ENCODE measurements around the gene VDAC1. TPM values are rescaled to one million over a fixed set of nuclear protein-coding genes. Genes with fewer than 3 reads are reported as not detected.
A peak's percentile ranks its signal among the peaks of the same experiment; 100 is the strongest.
"Not testable (repeated sequence)": the region's sequence is repeated elsewhere in the genome, so short reads cannot be mapped to it uniquely, and the experiment has no call there.

VDAC1 gene
- total RNA-seq, 1 donor from 2014 or later = 69.5 TPM

DNA sequence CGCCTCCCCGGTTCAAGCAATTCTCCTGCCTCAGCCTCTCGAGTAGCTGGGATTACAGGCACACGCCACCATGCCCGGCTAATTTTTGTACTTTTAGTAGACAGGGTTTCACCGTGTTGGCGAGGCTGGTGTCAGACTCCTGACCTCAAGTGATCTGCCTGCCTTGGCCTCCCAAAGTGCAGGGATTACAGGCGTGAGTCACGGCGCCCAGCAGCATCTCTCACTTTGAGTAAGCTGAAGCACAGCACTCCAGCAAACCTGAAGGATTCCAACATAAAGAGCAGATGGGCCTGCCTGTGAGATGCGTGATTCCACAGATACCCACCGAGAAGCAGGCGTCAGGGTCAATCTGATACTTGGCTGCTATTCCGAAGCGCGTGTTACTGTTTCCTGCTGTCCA, 29.2 kb downstream of the VDAC1 start:
- DNase-seq (ENCODE audit: low spot score); ATAC-seq; intact Hi-C loops (cut with DNase I): not testable (repeated sequence)

DNA sequence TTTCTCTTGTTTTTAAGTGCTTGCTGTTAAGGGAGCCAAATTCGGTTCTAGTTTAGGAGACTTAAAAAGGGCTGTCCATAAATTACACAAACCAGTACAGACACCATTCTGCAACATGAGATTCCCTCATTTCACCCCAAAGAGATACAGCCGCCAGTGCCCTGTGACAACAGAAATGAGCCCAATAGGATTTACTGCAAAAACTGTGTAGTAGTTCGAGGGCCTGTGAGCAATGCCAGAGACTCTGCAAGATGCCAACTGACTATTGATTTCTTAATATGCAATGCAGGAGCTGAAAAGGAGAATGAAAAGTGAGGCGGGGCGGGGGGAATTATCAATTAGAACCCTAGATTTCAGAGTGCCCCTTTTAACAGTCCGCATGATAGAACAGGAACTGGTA, 30.6 kb downstream of the VDAC1 start:
- intact Hi-C loops (cut with DNase I) = no loop called here
- no peak for DNase-seq (ENCODE audit: low spot score)
- ATAC-seq = no peak

DNA sequence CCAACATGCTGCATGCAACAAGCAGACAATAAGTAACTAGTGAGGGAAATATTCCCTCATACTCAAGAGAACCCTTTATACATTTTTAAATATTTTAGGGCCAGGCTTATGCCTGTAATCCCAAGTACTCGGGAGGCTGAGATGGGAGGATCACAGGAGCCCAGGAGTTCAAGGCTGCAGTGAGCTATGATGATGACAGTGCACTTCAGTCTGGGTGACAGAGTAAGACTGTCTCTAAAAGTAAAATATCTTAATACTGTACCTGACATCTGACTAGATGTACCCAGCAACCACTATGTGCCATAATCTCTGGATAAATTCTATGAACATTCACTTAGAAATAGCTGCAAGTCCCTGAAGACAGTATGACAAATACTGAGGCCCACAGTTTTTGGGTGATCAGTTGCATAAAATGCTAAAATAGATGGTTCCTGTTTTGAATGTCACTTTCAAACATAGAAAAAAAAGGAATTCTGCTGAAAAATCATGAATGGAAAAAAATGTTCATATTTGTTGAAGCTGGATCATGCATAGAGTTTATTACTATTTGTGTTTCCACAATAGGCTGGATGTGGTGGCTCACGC, 34.4 kb downstream of the VDAC1 start:
- intact Hi-C loops (cut with DNase I) = no loop called here

DNA sequence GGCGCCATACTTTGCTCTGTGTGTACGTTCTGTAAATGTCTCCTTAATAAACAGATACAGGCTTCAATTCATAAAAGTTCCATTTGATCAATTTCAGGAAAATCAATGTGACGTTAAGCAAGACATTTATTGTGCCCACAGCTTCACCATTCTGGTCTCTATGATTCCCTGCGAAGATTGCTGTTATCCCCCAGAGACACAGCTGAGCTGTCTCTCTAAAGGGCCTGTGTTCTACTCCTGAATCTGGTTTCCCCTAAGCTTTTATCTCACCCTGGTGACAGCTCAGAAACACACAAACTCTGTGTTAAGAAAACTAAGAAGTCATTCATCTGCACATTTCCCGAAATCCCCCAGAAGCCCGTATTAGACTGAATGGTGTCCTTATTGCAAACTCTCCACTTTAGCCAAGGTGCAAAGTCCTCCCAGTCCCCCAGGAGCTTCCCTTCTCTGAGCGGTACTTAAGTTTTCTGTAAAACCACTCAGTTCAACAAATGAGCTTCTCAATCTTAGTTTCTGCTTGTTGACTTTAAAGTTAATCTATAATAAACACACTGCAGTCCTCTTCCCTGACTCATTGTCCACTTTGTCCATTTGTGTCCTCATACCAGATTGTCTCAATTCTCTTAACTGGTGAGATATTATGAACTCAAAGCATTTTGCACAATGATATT, 35.0 kb downstream of the VDAC1 start:
- no peak for DNase-seq (ENCODE audit: low spot score)
- intact Hi-C loops (cut with DNase I) = no loop called here
- peak; percentile 16 for ATAC-seq

More for the DNA sequence above, 34.4 kb downstream of the VDAC1 start:
- no peak for DNase-seq (ENCODE audit: low spot score)
- no peak for ATAC-seq

DNA sequence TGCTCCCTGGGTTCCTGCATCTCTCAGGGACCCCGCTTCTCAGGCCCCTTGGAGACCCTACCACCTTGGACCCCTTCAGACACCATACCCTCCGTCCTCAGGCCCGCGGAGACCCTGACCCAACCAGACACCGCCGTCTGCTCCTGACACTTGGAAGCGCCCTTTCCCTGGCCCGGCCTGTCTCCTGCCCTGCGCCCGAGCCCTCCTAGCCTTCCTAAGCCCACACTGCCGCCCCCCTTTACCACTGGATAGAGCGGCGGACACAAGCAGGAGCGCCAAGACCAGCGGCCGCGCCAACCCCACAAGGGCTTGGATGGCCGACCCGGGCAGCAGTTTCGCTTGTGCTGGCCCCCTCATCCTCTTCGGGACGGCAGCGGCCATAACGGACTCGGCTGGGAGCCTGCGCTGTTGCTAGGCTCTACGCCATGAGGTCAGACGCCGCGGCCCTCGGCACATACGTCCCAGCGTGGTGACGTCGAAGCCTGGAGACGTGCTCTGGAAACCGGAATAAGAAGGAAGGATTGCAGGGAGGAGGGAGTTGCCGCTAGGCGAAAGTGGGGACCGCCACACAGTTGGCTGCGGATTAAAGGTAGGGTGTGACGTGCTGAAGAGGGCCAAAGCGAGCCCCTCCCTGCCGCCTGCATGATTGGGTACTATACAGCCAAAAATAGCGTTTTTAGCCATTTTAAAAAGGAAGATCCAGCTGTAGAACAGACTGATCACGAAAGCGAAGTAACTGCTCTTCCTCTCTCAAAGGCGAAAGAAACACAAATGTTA, 36.4 kb downstream of the VDAC1 start, which contains the start of gene C5orf15:
Gene C5orf15 (minus strand): TSS at position 422 of the 777 bp plus-strand sequence. CDS start 41 bp downstream, at position 381.
- intact Hi-C loops (cut with DNase I) = no loop called here
- DNase-seq (ENCODE audit: low spot score) (peak; percentile 96), ATAC-seq (peak; percentile 99)

DNA sequence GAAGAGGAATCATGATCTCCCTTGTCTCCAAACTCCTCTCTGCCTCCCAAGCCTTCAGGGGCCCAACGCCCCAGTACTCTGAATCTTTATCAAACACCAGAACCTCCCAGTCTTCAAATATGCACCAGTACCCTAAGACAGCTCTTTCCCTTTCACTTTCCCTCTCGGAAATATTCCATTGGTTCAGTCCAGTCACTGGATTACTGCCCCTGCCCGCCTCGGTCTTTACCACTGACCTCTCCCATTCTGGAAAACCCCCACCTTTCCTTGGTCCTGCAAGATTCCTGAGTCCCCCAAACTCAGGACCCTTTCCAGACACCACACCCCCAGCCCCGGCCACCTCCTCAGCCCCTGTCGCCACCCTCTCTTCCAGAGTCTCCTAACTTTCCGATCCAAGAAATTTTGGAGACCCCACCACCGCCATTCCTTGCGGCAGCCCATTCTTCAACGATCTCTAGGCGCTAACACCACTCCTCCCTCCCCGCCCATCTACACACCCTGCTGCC, 37.0 kb downstream of the VDAC1 start:
- ATAC-seq (peak; percentile 39), DNase-seq (ENCODE audit: low spot score) (no peak)
- intact Hi-C loops (cut with DNase I) = no loop called here

DNA sequence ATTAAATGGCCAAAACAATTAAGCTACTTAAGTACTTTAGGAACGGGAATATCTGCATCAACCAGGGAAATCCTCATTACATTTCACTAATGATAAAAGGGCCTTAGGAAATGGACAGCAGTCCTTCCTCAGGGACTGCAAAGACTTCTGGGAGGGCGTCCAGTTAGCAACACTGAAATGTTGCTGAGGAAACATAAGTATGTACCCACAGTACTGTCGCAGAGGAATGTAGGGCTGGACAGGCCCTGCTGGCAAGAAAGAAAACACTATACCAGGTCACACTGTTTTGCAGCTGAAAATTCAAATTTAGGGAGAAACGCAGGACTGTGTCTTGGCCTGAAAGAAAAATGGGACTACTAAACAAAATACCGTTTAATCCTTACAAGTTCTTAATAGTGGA, 37.7 kb downstream of the VDAC1 start:
- intact Hi-C loops (cut with DNase I) = no loop called here
- no peak for ATAC-seq

DNA sequence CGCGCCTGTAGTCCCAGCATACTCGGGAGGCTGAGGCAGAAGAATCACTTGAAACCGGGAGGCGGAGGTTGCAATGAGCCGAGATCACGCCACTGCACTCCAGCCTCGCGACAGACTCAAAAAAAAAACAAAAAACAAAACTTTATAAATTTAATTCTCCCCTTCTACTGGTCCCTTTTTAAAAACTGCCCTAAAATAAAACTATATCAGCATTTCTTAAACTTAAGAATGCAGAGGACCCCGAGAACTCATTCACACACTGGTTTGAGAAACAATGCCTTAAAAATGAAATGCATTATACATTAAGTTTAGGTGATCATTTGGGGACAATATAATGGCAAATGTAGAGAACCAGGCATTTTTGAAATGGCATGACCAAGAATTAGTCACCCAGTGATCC, 38.7 kb downstream of the VDAC1 start:
- ATAC-seq = no peak
- intact Hi-C loops (cut with DNase I) = no loop called here
- DNase-seq (ENCODE audit: low spot score) = no peak

More for the DNA sequence above, 37.7 kb downstream of the VDAC1 start:
- DNase-seq (ENCODE audit: low spot score) = no peak

DNA sequence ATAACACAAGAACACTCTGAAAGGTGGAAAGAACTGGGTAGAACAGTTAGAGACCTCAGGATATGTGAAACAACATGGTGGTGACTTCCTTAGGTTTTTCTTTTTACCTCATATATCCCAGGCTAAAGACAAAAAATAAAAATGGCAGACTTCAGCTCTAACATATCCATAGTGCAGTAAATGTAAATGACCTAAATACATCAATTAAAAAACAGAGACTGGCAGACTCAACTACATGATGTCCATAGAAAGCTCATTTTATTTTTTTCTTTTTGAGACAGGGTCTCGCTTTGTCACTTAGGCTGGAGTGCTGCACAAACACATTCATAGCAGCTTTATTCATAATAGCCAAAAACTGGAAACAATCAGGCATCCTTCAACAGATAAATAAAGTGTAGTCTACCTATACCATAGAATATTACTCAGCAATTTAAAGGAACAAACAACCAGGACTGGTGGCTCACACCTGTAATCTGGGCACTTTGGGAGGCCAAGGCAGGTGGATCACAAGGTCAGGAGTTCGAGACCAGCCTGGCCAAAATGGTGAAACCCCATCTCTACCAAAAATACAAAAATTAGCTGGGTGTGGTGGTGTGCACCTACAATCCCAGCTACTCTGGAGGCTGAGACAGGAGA, 41.2 kb downstream of the VDAC1 start:
- no peak for ATAC-seq
- intact Hi-C loops (cut with DNase I) = no loop called here

DNA sequence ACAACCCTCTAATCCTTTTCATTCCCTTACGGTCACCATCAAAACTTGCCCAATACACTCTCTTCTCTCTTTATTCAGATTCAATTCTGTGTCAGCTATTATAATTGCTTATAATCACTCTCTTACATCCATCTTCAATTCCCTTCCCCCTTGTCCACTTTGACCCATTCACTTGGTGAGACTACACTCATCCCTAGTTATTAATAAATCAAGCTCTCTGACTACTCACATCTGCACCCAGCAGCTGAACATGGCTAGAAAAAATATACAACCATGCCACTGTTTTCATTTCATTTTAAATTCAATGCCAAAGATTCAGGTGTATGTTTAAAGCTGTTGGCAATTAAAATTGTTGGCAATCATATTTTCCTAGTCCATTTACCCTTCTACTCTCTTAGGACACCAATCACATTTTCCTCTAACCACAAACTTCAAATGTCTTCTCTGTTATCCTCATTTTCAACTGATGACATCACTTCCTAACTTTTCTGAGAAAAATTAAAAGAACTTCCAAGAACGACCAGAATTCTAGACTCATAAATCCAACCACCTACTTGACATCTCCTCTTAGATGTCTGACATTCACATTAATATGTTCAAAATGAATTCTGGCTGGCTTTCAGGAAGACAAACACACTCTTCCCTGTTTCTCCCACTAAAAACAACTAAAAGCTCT, 41.8 kb downstream of the VDAC1 start:
- ATAC-seq (peak; percentile 31), DNase-seq (ENCODE audit: low spot score) (no peak)
- intact Hi-C loops (cut with DNase I) = no loop called here

More for the DNA sequence above, 41.2 kb downstream of the VDAC1 start:
- DNase-seq (ENCODE audit: low spot score) = no peak

DNA sequence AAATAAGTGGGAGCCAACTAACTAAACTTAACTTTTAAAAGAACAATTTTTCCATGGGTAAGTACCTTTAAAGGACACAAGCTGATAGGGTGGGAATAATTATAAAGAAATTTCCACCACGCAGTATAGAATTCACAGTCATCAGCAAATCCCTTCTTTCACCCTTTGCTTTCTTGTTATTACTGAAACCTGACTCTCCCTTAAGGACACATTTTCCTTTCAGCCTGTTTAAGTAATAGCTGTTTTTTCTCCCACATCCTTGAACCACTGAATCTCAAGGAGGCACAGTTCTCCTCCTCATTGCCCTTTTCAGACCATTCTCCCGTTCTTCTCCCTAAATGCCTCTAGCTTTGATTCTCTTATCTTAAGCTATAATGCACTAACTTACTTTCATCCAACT, 42.6 kb downstream of the VDAC1 start:
- intact Hi-C loops (cut with DNase I) = no loop called here
- DNase-seq (ENCODE audit: low spot score) (no peak), ATAC-seq (peak; percentile 17)

DNA sequence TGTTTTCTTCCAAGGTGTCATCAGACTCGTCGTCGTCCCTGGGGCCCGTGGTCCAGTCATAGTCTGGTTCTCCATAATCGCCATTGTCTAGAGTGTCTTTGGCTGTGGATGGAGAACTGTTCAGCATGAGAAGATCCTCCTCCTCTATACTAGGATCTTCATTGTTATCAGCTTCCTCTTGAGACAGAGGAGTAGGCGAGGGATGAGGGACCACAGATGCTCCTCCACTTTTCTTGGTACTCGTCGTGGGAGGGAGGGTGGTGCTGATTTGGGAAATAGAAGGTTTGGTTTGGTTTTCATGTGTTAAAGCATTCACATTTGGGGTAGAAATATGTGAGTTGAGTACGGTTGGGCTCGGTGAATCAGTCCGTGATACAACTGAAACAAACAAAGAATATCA, 45.1 kb downstream of the VDAC1 start:
- intact Hi-C loops (cut with DNase I) = no loop called here
- DNase-seq (ENCODE audit: low spot score) (no peak), ATAC-seq (no peak)

DNA sequence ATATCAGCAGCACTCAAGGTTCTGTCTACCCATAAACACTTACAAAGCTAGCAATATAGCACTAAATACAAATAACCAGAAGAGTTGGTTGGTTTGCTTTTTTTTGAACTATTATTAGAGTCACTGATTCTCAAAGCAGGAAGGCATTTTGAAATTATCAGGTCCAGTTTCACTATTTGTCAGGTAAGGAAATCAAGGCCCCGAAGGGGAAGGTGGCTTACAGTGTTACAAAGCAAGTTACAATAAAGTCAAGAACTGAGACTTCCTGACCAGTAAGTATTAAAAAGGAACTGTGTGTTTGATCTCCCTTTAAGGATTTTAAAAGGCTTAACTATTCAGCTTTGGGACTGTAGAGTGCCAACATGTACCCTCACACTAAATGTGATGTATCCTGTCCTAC, 47.2 kb downstream of the VDAC1 start:
- intact Hi-C loops (cut with DNase I) = no loop called here
- ATAC-seq = no peak
- DNase-seq (ENCODE audit: low spot score) = no peak

DNA sequence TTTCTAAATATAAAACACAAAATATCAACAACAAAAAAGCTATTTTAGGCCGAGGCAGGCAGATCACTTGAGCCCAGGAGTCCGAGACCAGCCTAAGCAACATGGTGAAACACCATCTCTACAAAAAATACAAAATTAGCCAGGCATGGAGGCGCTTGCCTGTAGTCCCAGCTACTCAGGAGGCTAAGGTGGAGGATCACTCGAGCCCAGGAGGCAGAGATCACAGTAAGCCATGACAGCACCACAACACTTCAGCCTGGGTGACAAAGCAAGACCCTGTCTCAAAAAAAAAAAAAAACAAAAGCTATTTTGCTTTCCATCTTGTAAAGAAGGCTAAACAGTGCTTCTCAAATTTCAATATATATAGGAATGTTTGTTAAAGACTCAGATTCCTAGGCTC, 47.7 kb downstream of the VDAC1 start:
- intact Hi-C loops (cut with DNase I) = no loop called here
- no peak for ATAC-seq
- DNase-seq (ENCODE audit: low spot score) = no peak

DNA sequence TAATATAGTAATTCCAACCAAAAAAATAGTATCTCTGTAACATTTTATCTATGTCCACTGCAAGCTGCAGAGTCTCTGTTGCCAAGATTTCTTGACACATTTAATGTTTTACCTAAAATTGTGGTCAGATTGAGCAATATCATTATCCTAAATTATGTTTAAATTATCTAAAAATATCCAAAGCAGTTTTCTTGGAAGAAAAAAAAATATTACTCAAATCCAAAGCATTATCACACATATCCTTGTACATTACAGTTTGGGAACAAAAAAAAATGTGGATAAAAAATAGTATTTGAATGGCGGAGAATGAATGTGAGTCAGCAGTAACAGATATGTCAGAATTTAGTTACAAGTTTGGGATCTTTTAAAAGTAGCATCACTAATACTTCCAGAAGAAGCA, 48.6 kb downstream of the VDAC1 start:
- ATAC-seq; intact Hi-C loops (cut with DNase I): not testable (repeated sequence)

DNA sequence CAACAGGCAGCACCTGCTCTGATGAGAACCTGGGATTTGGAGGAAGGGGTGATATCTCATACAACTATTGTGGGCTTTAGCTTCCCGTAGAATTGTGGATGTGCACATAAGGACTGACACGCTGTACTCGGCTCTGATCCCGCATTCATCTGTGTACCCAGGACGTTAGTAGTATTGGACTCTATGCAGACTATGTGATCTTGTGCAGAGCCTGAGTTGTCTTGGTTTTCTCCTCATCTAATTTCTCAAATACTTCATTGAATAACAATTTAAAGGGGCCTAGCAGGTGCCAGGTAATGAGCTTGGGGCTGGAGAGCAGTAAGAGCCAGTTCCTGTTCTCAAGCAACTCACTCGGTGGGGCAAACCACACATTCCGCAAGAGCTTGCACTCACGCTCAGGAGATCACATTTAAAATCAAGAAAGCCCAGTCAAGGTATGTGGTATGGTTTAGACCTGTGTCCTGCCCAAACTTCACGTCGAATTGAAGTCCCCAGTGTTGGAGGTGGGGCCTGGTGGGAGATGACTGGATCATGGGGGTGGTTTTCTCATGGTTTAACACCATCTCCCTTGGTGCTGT, 51.1 kb downstream of the VDAC1 start:
- peak; percentile 52 for ATAC-seq
- intact Hi-C loops (cut with DNase I) = no loop called here
- no peak for DNase-seq (ENCODE audit: low spot score)

More for the DNA sequence above, 48.6 kb downstream of the VDAC1 start:
- not testable (repeated sequence) for DNase-seq (ENCODE audit: low spot score)

DNA sequence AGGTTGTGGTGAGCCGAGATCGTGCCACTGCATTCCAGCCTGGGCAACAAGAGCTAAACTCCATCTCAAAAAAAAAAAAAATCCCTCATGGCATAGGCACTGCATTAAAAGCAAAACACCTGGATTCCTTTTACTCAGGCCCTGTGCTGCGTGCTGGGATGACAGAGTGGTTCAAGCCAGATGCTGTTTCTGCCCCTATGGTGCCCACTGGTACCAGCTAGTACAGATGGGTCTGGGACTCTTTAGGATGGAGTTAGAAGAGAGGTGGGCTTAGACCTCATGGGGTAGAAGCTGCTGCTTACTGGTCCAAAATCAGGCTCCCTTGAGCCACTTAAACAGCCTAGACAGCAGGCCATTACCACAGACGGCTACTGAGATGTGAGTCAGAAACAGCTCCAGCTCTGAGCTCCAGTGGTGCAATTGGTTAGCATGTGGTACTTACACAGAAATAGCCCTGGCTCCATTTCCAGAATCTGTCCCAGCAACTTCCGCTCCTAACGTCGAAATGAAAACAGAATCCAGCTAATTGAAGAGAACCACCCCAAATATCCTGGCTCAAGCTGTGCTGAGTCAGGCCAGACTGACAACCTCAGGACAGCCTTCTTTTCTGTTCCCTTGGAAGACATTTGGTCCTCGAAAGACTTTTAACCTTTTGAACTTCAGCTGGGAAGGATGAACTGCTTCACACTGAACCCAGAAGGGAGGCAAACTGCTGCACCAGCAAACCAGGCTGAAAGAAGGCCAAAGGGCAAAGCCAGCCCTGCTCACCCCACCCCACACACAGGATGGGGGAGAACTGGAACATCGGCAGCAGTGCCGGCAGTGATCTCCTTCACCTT, 51.8 kb downstream of the VDAC1 start:
- intact Hi-C loops (cut with DNase I) = no loop called here
- DNase-seq (ENCODE audit: low spot score) = peak; percentile 67
- peak; percentile 96 for ATAC-seq
